Panc1 (cell line): ENCODE results near the gene EHBP1. TPM values are rescaled to one million over a fixed set of nuclear protein-coding genes. Genes with fewer than 3 reads are reported as not detected.

Source experiments
- ATAC-seq: fragments of 200-7000 bp; cut with Tn5 transposase; 2 replicates; pipeline ENCODE4 v1.9.1; 2020; ENCODE audit warnings: mild to moderate bottlenecking, moderate library complexity
- BruUV-seq: library from RNA; stranded (reverse); fragments of 400-500 nt; replicated peaks from 2 replicates; lab custom pipeline; 2021; lab: Mats Ljungman, UMichigan
- CTCF ChIA-PET: fragments of 300-600 bp; sonication (Branson Sonifier 250); formaldehyde crosslinking; loops from one replicate; lab custom pipeline; 2022; ENCODE audit warnings: antibody characterized with exemption; lab: Charles Lee
- POLR2A ChIA-PET: fragments of 300-600 bp; sonication (Branson Sonifier 250); formaldehyde crosslinking; loops from one replicate; lab custom pipeline; 2022; ENCODE audit warnings: antibody characterized with exemption; lab: Charles Lee
- DNase-seq: peaks from one replicate; pipeline ENCODE4 v3.0.0-alpha.2; 2010; ENCODE audit warnings: low read depth, low spot score
- H3K27ac ChIP-seq: 2 replicates; pipeline ENCODE4 v1.5.1; 2011; ENCODE audit warnings: mild to moderate bottlenecking, low read length, inconsistent platforms
- H3K27me3 ChIP-seq: fragments of 200-500 bp; sonication (Bioruptor generic); 2 replicates; pipeline ENCODE4 v1.6.0; 2014; ENCODE audit warnings: low read length, inconsistent platforms; ENCODE audit not compliant: control insufficient read depth, insufficient read depth
- H3K36me3 ChIP-seq: fragments of 200-500 bp; sonication (Bioruptor generic); 2 replicates; pipeline ENCODE4 v1.5.1; 2014; ENCODE audit warnings: inconsistent platforms, mild to moderate bottlenecking, low read length, moderate library complexity; ENCODE audit not compliant: control insufficient read depth, insufficient read depth
- H3K4me1 ChIP-seq: 2 replicates; pipeline ENCODE4 v1.5.1; 2011; ENCODE audit warnings: inconsistent platforms, mild to moderate bottlenecking, low read length, moderate library complexity; ENCODE audit not compliant: control insufficient read depth, insufficient read depth
- H3K4me3 ChIP-seq, 2 experiments: 2 replicates each; pipeline ENCODE4 v1.5.1; 2011 to 2012; ENCODE audit warnings: low read depth in 2 of 2, low read length in 2 of 2, mild to moderate bottlenecking in 2 of 2, inconsistent platforms in 1 of 2, moderate library complexity in 1 of 2
- H3K9me3 ChIP-seq: fragments of 200-500 bp; sonication (Bioruptor generic); 2 replicates; pipeline ENCODE4 v1.5.1; 2014; ENCODE audit warnings: low read depth, mild to moderate bottlenecking, inconsistent platforms, low read length, moderate library complexity; ENCODE audit not compliant: control insufficient read depth, insufficient read depth
- POLR2AphosphoS5 ChIP-seq: IDR thresholded peaks from 2 replicates; pipeline ENCODE4 v1.6.1; 2012; ENCODE audit warnings: mild to moderate bottlenecking, low read depth, low read length, moderate library complexity
- SIN3A ChIP-seq: IDR thresholded peaks from 2 replicates; pipeline ENCODE4 v1.6.1; 2012; ENCODE audit warnings: low read depth, mild to moderate bottlenecking, low read length, moderate library complexity, borderline replicate concordance; ENCODE audit not compliant: insufficient read depth
- TCF7L2 ChIP-seq: IDR thresholded peaks from 2 replicates; pipeline ENCODE4 v1.6.1; 2011; ENCODE audit warnings: mild to moderate bottlenecking, low read depth, low read length, inconsistent platforms
- in situ Hi-C: cut with HindIII; loops from 2 replicates; pipeline ENCODE4 v1.10.0; 2016; ENCODE audit warnings: low sequenced_read_pairs, low pct_unique_long_range_greater_than_20kb
- intact Hi-C: fragments of 100-400 bp; cut with micrococcal nuclease; formaldehyde crosslinking; loops from one replicate; pipeline ENCODE4 v1.10.0; 2022; ENCODE audit not compliant: unreplicated experiment
- total RNA-seq: library from RNA; stranded (reverse); gene quantifications from one replicate; pipeline ENCODE4 v1.2.1, GENCODE V29; 2021; ENCODE audit not compliant: unreplicated experiment
- TF ChIP-seq, protein P1 (sequence below), 2 experiments: IDR thresholded peaks; 2 replicates each; pipeline ENCODE4 v1.6.1; 2011 to 2012; ENCODE audit warnings: low read depth in 2 of 2, control low read depth in 1 of 2, low read length in 1 of 2, mild to moderate bottlenecking in 1 of 2, moderate library complexity in 1 of 2; ENCODE audit not compliant: insufficient read depth in 1 of 2
- TF ChIP-seq, protein P2 (sequence below): fragments of 450-650 bp; IDR thresholded peaks from 2 replicates; pipeline ENCODE4 v1.5.1; 2017; ENCODE audit warnings: mild to moderate bottlenecking

EHBP1 gene
- total RNA-seq, 1 experiment from 2014 or later: 46.1 TPM

DNA sequence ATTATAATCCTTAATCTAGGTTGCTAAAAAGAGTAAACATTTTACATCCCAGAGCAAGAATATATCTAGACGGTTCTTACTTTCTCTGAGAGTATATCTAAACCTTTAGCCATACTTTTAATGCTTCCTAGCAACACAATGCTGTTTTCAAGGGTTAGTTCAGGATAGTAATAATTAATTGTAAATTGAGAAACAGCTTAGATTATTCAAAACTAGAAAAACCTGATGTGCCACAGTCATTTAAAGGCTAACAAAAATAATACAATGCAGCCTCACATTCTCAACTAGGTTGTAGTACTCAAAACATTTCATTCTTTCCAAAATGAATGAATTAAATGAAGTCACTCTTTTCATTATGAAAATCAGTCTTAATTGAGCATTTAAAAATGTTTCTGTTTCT is 241.9 kb downstream of the EHBP1 start:
- in situ Hi-C loops (no loop called here), intact Hi-C loops (no loop called here)
- no peak for DNase-seq
- no peak for ATAC-seq
- no peaks in the 10 kb centered on the region for H3K27me3 ChIP-seq
- no peaks in the 10 kb centered on the region; the same call in 1 of the 2 replicates for H3K36me3 ChIP-seq
- H3K4me1 ChIP-seq: no peaks in the 10 kb centered on the region
- H3K27ac ChIP-seq: no peak overlapping the region
- ChIA-PET CTCF (no interaction called here), POLR2A (no interaction called here)
- BruUV-seq: no TSS peak
- H3K9me3 ChIP-seq: no peaks in the 10 kb centered on the region
- H3K4me3 ChIP-seq: no peak overlapping the region
- TF ChIP-seq SIN3A: no peak
- TF ChIP-seq, protein P1, sequence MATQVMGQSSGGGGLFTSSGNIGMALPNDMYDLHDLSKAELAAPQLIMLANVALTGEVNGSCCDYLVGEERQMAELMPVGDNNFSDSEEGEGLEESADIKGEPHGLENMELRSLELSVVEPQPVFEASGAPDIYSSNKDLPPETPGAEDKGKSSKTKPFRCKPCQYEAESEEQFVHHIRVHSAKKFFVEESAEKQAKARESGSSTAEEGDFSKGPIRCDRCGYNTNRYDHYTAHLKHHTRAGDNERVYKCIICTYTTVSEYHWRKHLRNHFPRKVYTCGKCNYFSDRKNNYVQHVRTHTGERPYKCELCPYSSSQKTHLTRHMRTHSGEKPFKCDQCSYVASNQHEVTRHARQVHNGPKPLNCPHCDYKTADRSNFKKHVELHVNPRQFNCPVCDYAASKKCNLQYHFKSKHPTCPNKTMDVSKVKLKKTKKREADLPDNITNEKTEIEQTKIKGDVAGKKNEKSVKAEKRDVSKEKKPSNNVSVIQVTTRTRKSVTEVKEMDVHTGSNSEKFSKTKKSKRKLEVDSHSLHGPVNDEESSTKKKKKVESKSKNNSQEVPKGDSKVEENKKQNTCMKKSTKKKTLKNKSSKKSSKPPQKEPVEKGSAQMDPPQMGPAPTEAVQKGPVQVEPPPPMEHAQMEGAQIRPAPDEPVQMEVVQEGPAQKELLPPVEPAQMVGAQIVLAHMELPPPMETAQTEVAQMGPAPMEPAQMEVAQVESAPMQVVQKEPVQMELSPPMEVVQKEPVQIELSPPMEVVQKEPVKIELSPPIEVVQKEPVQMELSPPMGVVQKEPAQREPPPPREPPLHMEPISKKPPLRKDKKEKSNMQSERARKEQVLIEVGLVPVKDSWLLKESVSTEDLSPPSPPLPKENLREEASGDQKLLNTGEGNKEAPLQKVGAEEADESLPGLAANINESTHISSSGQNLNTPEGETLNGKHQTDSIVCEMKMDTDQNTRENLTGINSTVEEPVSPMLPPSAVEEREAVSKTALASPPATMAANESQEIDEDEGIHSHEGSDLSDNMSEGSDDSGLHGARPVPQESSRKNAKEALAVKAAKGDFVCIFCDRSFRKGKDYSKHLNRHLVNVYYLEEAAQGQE (IDR thresholded peaks at IDR 0.05; ENCODE audit: insufficient read depth in 1 of 2, low read depth in 2 of 2, low read length in 1 of 2): no peak
- TF ChIP-seq POLR2AphosphoS5: no peak
- no peak for TF ChIP-seq TCF7L2
- TF ChIP-seq, protein P2, sequence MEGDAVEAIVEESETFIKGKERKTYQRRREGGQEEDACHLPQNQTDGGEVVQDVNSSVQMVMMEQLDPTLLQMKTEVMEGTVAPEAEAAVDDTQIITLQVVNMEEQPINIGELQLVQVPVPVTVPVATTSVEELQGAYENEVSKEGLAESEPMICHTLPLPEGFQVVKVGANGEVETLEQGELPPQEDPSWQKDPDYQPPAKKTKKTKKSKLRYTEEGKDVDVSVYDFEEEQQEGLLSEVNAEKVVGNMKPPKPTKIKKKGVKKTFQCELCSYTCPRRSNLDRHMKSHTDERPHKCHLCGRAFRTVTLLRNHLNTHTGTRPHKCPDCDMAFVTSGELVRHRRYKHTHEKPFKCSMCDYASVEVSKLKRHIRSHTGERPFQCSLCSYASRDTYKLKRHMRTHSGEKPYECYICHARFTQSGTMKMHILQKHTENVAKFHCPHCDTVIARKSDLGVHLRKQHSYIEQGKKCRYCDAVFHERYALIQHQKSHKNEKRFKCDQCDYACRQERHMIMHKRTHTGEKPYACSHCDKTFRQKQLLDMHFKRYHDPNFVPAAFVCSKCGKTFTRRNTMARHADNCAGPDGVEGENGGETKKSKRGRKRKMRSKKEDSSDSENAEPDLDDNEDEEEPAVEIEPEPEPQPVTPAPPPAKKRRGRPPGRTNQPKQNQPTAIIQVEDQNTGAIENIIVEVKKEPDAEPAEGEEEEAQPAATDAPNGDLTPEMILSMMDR: no peak

DNA sequence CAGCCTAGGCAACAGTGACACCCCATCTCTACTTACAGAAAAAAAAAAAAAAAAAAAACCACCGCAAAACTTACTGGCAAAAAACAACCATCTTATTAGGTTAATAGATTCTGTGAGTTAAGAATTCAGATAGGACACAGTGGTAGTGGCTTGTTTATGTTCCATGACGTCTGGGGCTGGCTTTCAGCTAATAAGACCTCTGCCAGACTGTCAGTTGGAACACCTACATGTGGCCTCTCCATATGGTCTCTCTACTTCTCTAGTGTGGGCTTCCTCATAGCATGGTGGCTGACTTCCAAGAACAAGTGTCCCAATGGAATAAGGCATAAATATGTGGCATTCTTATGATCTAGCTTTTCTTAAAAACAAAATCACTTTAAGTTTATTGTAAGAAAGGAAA is 251.1 kb downstream of the EHBP1 start:
- no peaks in the 10 kb centered on the region; the same call in 1 of the 2 replicates for H3K36me3 ChIP-seq
- POLR2A ChIA-PET: no interaction called here

More for the DNA sequence above, 251.1 kb downstream of the EHBP1 start:
- in situ Hi-C loops (no loop called here), intact Hi-C loops (no loop called here)
- BruUV-seq: no TSS peak
- CTCF ChIA-PET: no interaction called here
- no peak for TF ChIP-seq TCF7L2
- TF ChIP-seq SIN3A: no peak
- TF ChIP-seq POLR2AphosphoS5: no peak
- TF ChIP-seq, protein P2: no peak
- TF ChIP-seq, protein P1 (IDR thresholded peaks at IDR 0.05; ENCODE audit: insufficient read depth in 1 of 2, low read depth in 2 of 2, low read length in 1 of 2): no peak
- no peak overlapping the region for H3K4me3 ChIP-seq
- no peak for DNase-seq
- no peaks in the 10 kb centered on the region for H3K27me3 ChIP-seq
- ATAC-seq: no peak
- no peaks in the 10 kb centered on the region for H3K9me3 ChIP-seq
- H3K27ac ChIP-seq: no peak overlapping the region
- no peaks in the 10 kb centered on the region for H3K4me1 ChIP-seq
